HEK293T (cell line): ENCODE results near the gene KMT2E.

Experiments
- NFRKB ChIP-seq: fragments of 450-650 bp; IDR thresholded peaks from 2 replicates; pipeline ENCODE4 v1.6.1; 2016; ENCODE audit warnings: mild to moderate bottlenecking, moderate library complexity
- SUZ12 ChIP-seq: fragments of 450-650 bp; IDR thresholded peaks from 2 replicates; pipeline ENCODE4 v1.6.1; 2016; ENCODE audit warnings: mild to moderate bottlenecking
- ZNF384 ChIP-seq: fragments of 450-650 bp; IDR thresholded peaks from 2 replicates; pipeline ENCODE4 v1.6.1; 2016

DNA sequence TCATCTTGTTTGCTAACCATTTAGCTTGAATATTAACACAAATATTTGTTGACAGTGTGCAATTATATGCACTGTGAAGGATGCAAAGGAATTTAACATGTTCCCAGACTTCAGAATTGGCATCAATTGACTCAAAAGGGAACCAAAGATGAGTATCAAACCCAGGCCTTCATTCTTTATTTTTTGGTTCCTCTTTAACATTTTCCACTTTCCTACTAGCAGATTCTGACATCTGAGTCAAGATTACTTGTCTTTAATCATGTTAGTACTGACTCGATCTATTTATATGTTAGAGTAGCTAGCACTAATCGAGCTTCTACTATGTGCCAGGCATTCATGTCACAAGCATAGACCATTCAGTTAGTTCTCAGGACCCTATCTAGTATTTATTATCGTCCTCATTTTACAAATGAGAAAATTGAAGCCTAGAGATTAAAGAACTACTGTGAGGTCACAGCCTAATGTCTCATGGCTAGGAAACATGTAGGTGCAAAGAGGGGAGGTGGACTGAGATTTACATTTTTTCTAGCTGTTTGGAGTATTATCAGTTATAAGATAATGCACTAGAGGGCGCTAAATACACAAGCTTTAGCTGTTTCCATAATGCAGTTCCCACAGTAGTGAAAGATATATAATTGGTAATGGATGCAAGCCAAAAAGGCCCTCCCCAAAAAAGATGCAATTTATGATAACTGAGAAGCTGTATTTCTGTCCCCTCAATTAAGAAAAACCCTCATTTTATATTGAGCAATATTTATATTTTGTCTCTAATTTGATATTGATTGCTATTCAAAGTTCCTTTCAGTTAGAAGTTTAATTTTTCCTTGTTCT lies 32.9 kb upstream of the KMT2E start:
- TF ChIP-seq SUZ12 (no peak), ZNF384 (peak; percentile 61), NFRKB (no peak)
